GM18508 (cell line): ENCODE results near the gene RBM23.
"Not testable (repeated sequence)": the region's sequence is repeated elsewhere in the genome, so short reads cannot be mapped to it uniquely, and the experiment has no call there.

Experiments
- ATAC-seq: cut with Tn5 transposase; IDR thresholded peaks from one replicate; pipeline ENCODE4 v1.9.1; 2021; ENCODE audit warnings: moderate number of reproducible peaks; ENCODE audit not compliant: insufficient read depth, unreplicated experiment

Gene RBM23

GRCh38 chr14:22920697-22921096, 1.7 kb upstream of the RBM23 start:
- no peak for ATAC-seq

DNA sequence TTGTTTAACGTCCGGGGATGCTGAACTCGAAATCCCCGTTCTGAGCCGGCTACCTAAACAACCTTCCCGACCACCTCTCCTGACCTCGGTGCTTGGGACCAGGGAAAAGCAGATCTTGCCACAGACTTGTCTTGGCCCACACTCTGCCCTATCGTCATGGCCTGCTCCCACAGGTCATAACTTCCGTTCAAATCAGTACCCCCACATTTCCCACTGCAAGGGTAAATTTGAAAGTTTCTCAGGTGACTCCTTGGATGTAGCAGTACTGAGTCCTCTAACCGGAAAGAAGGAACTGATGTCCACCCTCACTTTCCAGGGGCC, 612 bp upstream of the RBM23 start:
- no peak for ATAC-seq

DNA sequence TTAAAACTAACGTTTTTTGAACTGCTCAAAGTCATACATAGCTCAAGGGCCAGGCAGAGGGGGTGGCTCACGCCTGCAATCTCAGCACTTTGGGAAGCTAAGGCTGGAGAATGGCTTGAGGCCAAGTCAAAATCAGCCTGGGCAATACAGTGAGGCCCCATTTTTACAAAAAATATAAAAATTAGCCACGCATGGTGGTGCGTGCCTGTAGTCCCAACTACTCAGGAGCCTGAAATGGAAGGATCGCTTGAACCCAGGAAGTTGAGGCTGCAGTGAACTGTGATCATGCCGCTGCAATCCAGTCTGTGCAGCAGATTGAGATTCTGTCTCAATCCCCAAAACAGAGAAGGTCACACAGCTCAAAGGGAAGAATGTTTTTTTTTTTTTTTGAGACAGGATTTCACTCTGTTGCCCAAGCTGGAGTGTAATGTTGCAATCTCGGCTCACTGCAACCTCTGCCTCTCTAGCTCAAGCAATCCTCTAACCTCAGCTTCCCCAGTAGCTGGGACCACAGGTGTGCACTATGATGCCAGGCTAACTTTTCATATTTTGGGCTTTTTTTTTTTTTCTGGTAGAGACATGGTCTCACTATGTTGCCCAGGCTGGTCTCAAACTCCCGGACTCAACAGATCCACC, 2.9 kb downstream of the RBM23 start:
- no peak for ATAC-seq

DNA sequence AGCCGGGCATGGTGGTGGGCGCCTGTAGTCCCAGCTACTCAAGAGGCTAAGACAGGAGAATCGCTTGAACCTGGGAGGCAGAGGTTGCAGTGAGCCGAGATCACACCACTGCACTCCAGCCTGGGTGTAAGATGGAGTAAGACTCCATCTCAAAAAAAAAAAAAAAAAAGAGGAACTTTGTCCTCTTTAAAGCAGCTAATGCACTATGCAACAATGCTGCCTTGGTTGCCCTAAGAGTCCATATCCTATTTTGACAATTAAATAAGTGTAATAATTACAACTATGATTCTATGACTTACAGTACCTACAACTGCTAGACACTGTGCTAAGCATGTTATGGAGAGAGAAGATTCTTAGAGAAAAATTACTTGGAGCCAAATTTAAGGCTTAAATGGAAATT, 4.1 kb downstream of the RBM23 start:
- not testable (repeated sequence) for ATAC-seq

DNA sequence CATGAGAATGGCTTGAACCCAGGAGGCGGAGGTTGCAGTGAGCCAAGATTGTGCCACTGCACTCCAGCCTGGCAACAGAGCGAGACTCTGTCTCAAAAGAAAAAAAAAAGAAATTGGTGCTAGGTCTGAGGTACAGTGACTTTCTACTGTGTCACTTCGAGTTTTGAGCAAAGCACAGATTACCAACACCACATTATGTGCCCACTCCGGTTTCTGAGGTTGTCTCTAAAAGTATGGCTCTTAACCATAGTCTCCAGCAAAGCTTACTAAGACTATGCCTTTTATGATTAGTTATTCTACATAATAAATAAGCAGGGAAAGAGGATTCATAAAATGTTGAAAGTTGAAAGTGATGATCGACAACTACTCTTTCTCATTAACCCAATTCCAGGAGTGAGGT, 8.0 kb downstream of the RBM23 start:
- no peak for ATAC-seq

DNA sequence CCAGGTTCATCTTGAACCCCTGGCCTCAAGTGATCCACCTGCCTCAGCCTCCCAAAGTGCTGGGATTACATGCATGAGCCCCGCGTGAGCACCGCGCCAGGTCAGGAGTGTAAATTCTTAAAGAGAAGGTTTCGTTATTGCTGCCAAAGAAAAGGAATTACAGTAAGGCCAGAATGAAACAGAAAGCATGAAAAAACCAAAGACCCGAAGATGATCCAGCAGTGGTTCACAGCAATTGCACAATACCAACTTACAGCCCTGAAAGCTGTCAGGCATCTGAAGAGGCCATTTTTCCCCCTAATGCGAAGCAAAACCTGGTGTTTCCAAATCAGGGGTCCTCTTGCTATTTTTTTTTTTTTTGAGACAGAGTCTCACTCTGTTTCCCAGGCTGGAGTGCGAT, 10.3 kb downstream of the RBM23 start:
- ATAC-seq: no peak

DNA sequence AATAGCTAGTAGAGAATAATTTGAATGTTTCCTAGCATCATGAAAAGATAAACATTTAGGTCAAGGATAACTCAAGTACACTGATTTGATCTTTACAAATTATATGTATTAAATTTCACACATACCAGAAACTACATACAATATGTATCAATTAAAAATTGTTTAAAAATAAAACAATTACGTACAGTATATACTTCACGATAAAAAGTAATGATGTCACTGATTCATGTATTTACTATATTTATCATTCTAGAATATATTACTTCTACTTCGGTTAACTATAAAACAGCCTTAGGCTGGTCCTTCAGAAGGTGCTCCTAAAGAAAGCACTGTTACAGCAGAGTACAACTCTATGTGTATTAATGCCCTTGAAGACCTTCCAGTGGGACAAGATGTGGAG, 11.5 kb downstream of the RBM23 start:
- no peak for ATAC-seq

- no peak for ATAC-seq
Observed at GRCh38 chr14:22906073-22906472, 12.9 kb downstream of the RBM23 start.

- ATAC-seq: no peak
Observed at GRCh38 chr14:22905627-22906026, 13.3 kb downstream of the RBM23 start.

GRCh38 chr14:22903742-22904087, 15.2 kb downstream of the RBM23 start:
- no peak for ATAC-seq

GRCh38 chr14:22901799-22902198, 17.1 kb downstream of the RBM23 start:
- no peak for ATAC-seq

DNA sequence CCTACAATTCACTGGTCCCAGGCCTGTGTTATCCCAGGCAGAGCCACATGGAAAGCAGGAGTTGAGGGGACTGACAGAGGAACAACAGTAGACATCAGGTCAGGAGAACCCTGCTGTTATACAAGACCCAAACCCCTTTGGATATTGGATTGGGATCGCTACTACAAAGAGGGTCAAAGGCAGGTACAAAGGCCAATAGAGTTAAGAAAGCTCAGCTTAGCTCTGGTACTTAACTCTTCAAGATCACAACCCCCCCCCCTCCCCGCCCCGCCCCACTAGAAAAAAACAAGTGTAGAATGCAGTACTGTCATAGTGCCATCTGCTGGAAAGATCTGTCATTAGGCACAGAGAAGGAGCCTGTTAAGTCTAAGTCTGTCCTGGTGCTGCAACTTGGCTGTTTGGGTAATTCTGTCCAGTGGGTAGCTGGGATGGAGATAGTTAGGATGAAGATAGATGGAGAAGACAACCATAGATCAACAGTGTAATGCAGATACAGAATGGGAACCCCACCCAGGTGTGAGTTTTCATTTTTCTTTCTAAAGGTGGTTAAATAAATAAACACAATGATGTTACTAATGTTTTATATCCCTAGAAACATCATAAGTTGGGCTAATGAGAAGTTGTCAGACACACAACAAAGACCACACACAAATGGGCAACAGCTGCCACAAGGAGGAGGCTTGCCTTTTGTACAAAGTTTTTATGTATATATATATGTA, 18.7 kb downstream of the RBM23 start:
- ATAC-seq: no peak

DNA sequence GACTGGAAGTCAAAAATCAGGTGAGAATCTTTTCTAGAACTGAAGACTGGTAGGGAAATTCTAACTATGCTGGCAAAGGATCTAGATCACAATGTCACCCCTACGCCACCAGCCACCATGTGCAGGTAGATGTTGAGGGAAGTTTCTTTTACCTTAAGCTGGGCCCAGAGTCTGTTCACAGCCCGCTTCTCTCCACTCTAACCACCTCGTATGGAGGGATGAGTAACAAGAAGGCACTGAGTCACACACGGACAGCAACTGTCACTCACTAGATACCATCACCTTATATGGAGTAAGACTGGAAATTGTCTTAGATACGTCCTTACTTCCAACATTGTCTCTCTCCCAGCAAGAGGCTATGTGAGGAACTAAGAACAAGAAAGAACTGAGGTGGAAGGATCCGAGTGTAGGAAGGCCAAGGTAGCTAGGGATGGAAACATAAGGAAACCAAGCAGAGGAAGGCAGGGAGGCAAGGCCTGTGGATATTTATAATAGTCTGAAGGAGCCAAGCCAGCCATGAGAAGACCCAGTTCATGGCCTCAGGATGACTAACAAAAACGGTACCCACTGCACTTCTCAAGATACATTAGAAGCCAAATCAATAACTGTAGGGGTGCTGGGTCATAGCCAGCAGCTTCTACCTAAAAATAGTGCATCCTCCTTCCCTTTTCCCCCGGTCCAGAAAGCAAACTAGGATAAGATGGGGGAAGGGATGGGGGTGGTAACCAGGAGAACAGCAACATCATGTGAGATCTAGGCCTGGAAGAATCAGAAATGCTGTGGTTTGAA, 20.5 kb downstream of the RBM23 start:
- ATAC-seq: no peak

- no peak for ATAC-seq
Observed at GRCh38 chr14:22897357-22897756, 21.6 kb downstream of the RBM23 start.

DNA sequence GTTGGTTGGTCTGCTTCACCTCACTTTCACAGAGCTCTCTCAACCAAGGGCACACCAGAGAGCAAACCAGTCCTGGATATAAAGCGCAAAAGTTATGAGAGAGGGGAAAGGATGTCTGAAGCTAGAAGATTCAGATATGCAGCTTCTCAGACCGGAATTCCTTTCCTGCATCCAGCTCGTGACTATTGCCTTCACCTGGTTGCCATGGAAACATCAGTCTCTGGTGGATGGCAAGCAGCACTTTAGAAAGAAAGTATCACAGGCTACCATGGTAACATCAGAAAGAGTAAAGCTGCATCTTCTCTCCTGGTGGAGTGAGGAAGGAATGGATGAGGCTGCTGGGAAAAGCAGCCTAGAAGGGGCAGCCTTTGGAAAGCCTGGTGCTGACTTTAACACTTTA, 22.2 kb downstream of the RBM23 start:
- ATAC-seq: no peak

DNA sequence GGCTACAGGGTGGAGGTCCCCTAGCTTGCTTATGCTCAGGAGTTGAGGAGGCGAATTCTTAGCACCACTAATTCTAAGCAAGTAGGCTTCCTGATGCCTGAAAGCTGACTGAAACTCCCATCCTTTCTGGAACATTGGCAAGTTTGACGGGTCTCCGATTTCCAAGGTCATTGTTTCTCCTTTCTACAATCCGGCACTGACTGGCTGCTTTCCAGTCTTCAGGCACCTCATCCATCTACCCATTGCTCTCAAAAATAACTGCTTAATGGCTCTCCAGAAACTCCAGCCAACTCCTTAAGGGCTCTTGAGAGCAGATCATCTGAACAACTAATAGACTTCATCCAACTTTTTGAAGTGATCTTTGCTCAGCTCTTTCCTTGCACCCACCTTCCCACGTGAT, 22.6 kb downstream of the RBM23 start:
- ATAC-seq: no peak

DNA sequence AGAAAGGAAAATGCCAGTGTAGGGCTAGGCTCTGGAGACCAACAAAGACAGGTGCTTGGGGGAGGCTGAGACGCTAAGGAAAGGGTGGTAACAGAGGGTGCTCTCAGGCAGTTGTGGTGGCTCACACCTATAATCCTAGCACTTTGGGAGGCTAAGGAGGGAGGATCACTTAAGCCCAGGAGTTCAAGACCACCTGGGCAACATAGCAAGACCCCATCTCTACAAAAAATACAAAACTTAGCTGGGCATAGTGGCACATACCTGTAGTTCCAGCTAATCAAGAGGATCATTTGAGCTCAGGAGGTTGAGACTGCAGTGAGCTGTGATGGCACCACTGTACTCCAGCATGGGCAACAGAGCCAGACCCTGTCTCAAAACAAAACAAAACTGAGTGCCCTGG, 23.5 kb downstream of the RBM23 start:
- no peak for ATAC-seq

- no peak for ATAC-seq
Observed at GRCh38 chr14:22893706-22894105, 25.2 kb downstream of the RBM23 start.

DNA sequence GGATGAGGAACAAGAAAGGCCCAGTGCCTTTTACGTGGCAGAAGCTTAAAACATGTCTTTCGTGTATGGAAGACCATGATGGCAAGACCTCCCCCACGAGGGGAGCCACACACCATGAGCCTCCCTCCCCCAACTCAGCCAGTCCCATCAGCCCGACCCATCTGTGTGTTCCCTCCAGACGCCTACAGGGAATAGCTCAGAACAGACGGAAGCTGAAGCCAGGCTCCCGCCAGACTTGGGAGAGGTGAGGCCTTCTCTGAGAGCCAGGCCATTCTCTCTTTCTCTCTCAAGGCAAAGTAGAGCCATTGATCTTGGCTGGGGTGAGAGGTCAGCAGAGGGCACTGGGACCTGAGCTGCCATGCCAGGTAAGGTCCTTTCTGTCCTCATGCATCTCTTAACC, 26.5 kb downstream of the RBM23 start:
- ATAC-seq: no peak

GRCh38 chr14:22890416-22890815, 28.5 kb downstream of the RBM23 start:
- ATAC-seq: no peak

GRCh38 chr14:22888662-22889061, 30.3 kb downstream of the RBM23 start:
- no peak for ATAC-seq

GRCh38 chr14:22887990-22888378, 31.0 kb downstream of the RBM23 start:
- no peak for ATAC-seq
